ENCODE data around the gene CHURC1. TPM values are rescaled to one million over a fixed set of nuclear protein-coding genes. Genes with fewer than 3 reads are reported as not detected.

Gene CHURC1
- total and polyA plus RNA-seq, 4 donors = 37.2 to 62.6 (median 46.9) TPM

GRCh38 chr14:64871344-64871743 is 42.9 kb upstream of the CHURC1 start:
- no peak overlapping the region for H3K9ac ChIP-seq (ENCODE audit: insufficient read depth in 1 of 2, low read length in 2 of 2)
- H3K4me1 ChIP-seq (ENCODE audit: control insufficient read depth in 5 of 5, insufficient read depth in 5 of 5, low read length in 5 of 5) = peaks cover 0 to 10% (median 0%) of the 10 kb centered on the region in 5 donors
- no peak for TF ChIP-seq CTCF (IDR thresholded peaks at IDR 0.05; ENCODE audit: control extremely low read depth, extremely low read depth)
- no peaks in the 10 kb centered on the region for H3K36me3 ChIP-seq (ENCODE audit: control insufficient read depth in 4 of 4, insufficient read depth in 4 of 4, low read length in 4 of 4)
- 86 to 92% methylated on average over 2 of the region's 2 CpGs for WGBS, 2 donors
- ATAC-seq (ENCODE audit: insufficient read depth, low FRiP score) = no peak
- no peak for DNase-seq
- H3K4me3 ChIP-seq = no peak overlapping the region
- H3K27me3 ChIP-seq (ENCODE audit: control insufficient read depth in 3 of 3, insufficient read depth in 3 of 3, low read length in 2 of 3) = peaks cover 0 to 14% (median 13%) of the 10 kb centered on the region in 3 donors
- no peak overlapping the region for H3K27ac ChIP-seq (ENCODE audit: low read depth in 1 of 2, low read length in 1 of 2)
- no peaks in the 10 kb centered on the region for H3K9me3 ChIP-seq (ENCODE audit: control insufficient read depth in 4 of 4, insufficient read depth in 3 of 4, low read length in 3 of 4)

GRCh38 chr14:64873506-64874219 is 40.6 kb upstream of the CHURC1 start:
- ATAC-seq (ENCODE audit: insufficient read depth, low FRiP score) (no peak), DNase-seq (no peak)
- Histone ChIP-seq H3K4me3 (no peak overlapping the region), H3K4me1 (ENCODE audit: control insufficient read depth in 5 of 5, insufficient read depth in 5 of 5, low read length in 5 of 5) (peaks cover 0 to 10% (median 0%) of the 10 kb centered on the region in 5 donors), H3K36me3 (ENCODE audit: control insufficient read depth in 4 of 4, insufficient read depth in 4 of 4, low read length in 4 of 4) (no peaks in the 10 kb centered on the region), H3K9ac (ENCODE audit: insufficient read depth in 1 of 2, low read length in 2 of 2) (no peak overlapping the region), H3K27me3 (ENCODE audit: control insufficient read depth in 3 of 3, insufficient read depth in 3 of 3, low read length in 2 of 3) (peaks cover 0 to 35% (median 33%) of the 10 kb centered on the region in 3 donors), H3K9me3 (ENCODE audit: control insufficient read depth in 4 of 4, insufficient read depth in 3 of 4, low read length in 3 of 4) (no peaks in the 10 kb centered on the region), H3K27ac (ENCODE audit: low read depth in 1 of 2, low read length in 1 of 2) (no peak overlapping the region)
- no peak for TF ChIP-seq CTCF (IDR thresholded peaks at IDR 0.05; ENCODE audit: control extremely low read depth, extremely low read depth)
- 63 to 80% methylated on average over 3 of the region's 3 CpGs for WGBS, 2 donors

GRCh38 chr14:64875350-64875749 is 38.9 kb upstream of the CHURC1 start:
- Histone ChIP-seq H3K4me3 (no peak overlapping the region), H3K36me3 (ENCODE audit: control insufficient read depth in 4 of 4, insufficient read depth in 4 of 4, low read length in 4 of 4) (no peaks in the 10 kb centered on the region), H3K27me3 (ENCODE audit: control insufficient read depth in 3 of 3, insufficient read depth in 3 of 3, low read length in 2 of 3) (peaks cover 0 to 40% (median 33%) of the 10 kb centered on the region in 3 donors), H3K4me1 (ENCODE audit: control insufficient read depth in 5 of 5, insufficient read depth in 5 of 5, low read length in 5 of 5) (peaks cover 0 to 10% (median 2%) of the 10 kb centered on the region in 5 donors), H3K9ac (ENCODE audit: insufficient read depth in 1 of 2, low read length in 2 of 2) (no peak overlapping the region), H3K27ac (ENCODE audit: low read depth in 1 of 2, low read length in 1 of 2) (no peak overlapping the region), H3K9me3 (ENCODE audit: control insufficient read depth in 4 of 4, insufficient read depth in 3 of 4, low read length in 3 of 4) (no peaks in the 10 kb centered on the region)
- TF ChIP-seq CTCF (IDR thresholded peaks at IDR 0.05; ENCODE audit: control extremely low read depth, extremely low read depth) = no peak
- DNase-seq = no peak
- no peak for ATAC-seq (ENCODE audit: insufficient read depth, low FRiP score)
- WGBS, 2 donors = 62 to 84% methylated on average over 4 of the region's 4 CpGs

All from lung (tissue), 12 donors.